Transverse colon (tissue), 3 donors: Measurements from ENCODE around the gene TULP3.

Experiments
- CTCF ChIP-seq, 5 experiments: fragments of 200-600 bp in 3 of 5; fragments of 450-650 bp in 2 of 5; sonication (generic) in 3 of 5; IDR thresholded peaks; 1 replicate in 2 of 5; 2 replicates in 3 of 5; pipeline ENCODE4 v1.5.1; 2016 to 2017; ENCODE audit warnings: antibody characterized with exemption in 5 of 5, inconsistent platforms in 3 of 5, mild to moderate bottlenecking in 2 of 5, moderate library complexity in 1 of 5
- POLR2A ChIP-seq: fragments of 450-650 bp; IDR thresholded peaks from one replicate; pipeline ENCODE4 v1.6.1; 2016; ENCODE audit warnings: antibody characterized with exemption, mild to moderate bottlenecking, moderate library complexity

GRCh38 chr12:2856051-2856450 lies 34.6 kb upstream of the TULP3 start:
- TF ChIP-seq CTCF (IDR thresholded peaks at IDR 0.05) (no peak), POLR2A (no peak)
